Esophagus muscularis mucosa (tissue), 4 donors: Measurements from ENCODE around the gene SERHL2. TPM values are rescaled to one million over a fixed set of nuclear protein-coding genes. Genes with fewer than 3 reads are reported as not detected.
"Not testable (repeated sequence)": the region's sequence is repeated elsewhere in the genome, so short reads cannot be mapped to it uniquely, and the experiment has no call there.

ENCODE experiments used
- DNase-seq: peaks from one replicate; pipeline ENCODE4 v3.0.0-alpha.2; 2017; ENCODE audit errors: extremely low spot score
- H3K27ac ChIP-seq, 4 donors: fragments of 200-600 bp; sonication (generic); replicated peaks in 1 of 4; 1 replicate in 3 of 4; 2 replicates in 1 of 4; pipeline ENCODE4 v1.5.1; 2016 to 2019; ENCODE audit warnings: mild to moderate bottlenecking in 1 of 4
- H3K27me3 ChIP-seq, 4 donors: fragments of 200-600 bp; sonication (generic); one replicate each; pipeline versions ENCODE4 v1.5.1 to v1.6.0; 2016 to 2019
- H3K36me3 ChIP-seq, 4 donors: fragments of 200-600 bp; sonication (generic); one replicate each; pipeline ENCODE4 v1.5.1; 2016 to 2019
- H3K4me1 ChIP-seq, 4 donors: fragments of 200-600 bp; sonication (generic); one replicate each; pipeline ENCODE4 v1.5.1; 2016 to 2019
- H3K4me3 ChIP-seq, 4 donors: fragments of 200-600 bp; sonication (generic); 1 replicate in 2 of 4; 2 replicates in 2 of 4; pipeline ENCODE4 v1.5.1; 2016 to 2019; ENCODE audit warnings: mild to moderate bottlenecking in 4 of 4, moderate library complexity in 1 of 4
- H3K9me3 ChIP-seq, 4 donors: fragments of 200-600 bp; sonication (generic); 1 replicate in 3 of 4; 2 replicates in 1 of 4; pipeline ENCODE4 v1.5.1; 2016 to 2019
- CTCF ChIP-seq, 3 experiments: fragments of 200-600 bp in 2 of 3; fragments of 450-650 bp in 1 of 3; sonication (generic) in 2 of 3; IDR thresholded peaks; one replicate each; pipeline ENCODE4 v1.5.1; 2017 to 2019; ENCODE audit warnings: antibody characterized with exemption in 3 of 3, mild to moderate bottlenecking in 2 of 3, moderate library complexity in 1 of 3
- EP300 ChIP-seq: sonication (generic); formaldehyde crosslinking; IDR thresholded peaks from one replicate; pipeline ENCODE4 v1.6.1; 2017; ENCODE audit warnings: antibody characterized with exemption
- POLR2A ChIP-seq: fragments of 450-650 bp; IDR thresholded peaks from one replicate; pipeline ENCODE4 v1.6.1; 2017; ENCODE audit warnings: antibody characterized with exemption, moderate library complexity, mild to moderate bottlenecking, low read depth
- POLR2AphosphoS5 ChIP-seq, 2 donors: sonication (generic); formaldehyde crosslinking; IDR thresholded peaks; one replicate each; pipeline ENCODE4 v1.6.1; 2017; ENCODE audit warnings: antibody characterized with exemption in 2 of 2
- WGBS: methylation state at CpG from one replicate; pipeline ENCODE4 v1.1.5; 2018; 5-methylcytosine and 5-hydroxymethylcytosine counted together
- intact Hi-C: fragments of 100-400 bp; cut with DNase I; formaldehyde crosslinking; loops from one replicate; pipeline ENCODE4 v1.15.1; 2023
- total RNA-seq, 4 donors: library from RNA; depleted of rRNA; stranded (reverse); fragments of >200 nt; gene quantifications; one replicate each; pipeline versions ENCODE4 v1.1.0 to v1.2.1, GENCODE V29; 2016

SERHL2 gene
- total RNA-seq, 4 donors from 2014 or later = 3.1 to 9.1 (median 5.0) TPM

DNA sequence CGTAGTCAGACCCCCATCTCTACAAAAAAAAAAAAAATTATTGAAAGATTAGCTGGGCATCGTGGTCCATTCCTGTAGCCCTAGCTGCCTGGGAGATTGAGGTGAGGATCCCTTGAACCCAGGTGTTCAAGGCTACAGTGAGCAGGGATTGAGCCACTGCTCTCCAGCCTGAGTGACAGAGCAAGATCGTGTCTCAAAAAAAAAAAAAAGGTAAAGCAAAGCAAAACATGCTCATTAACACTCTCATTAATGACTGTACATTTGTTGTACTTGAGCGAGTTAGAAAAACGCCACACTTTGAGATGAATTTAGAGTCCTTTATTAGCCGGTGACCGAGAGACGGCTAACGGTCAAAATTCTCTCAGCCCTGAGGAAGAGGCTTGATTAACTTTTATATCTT lies 6.2 kb upstream of the SERHL2 start:
- intact Hi-C loops = no loop called here
- TF ChIP-seq EP300 (no peak), POLR2A (no peak), CTCF (IDR thresholded peaks at IDR 0.05) (no peak), POLR2AphosphoS5 (IDR thresholded peaks at IDR 0.05) (no peak)
- no peaks in the 10 kb centered on the region for H3K9me3 ChIP-seq
- H3K27ac ChIP-seq = no peak overlapping the region
- no peak overlapping the region for H3K4me3 ChIP-seq
- WGBS = 70% methylated on average over 9 of the region's 9 CpGs
- peaks cover 0 to 7% (median 0%) of the 10 kb centered on the region in 4 donors for H3K27me3 ChIP-seq
- H3K4me1 ChIP-seq = no peaks in the 10 kb centered on the region
- no peak for DNase-seq
- no peaks in the 10 kb centered on the region for H3K36me3 ChIP-seq

GRCh38 chr22:42548126-42548525 lies 5.6 kb upstream of the SERHL2 start:
- H3K4me3 ChIP-seq, H3K27me3 ChIP-seq: not testable (repeated sequence)

DNA sequence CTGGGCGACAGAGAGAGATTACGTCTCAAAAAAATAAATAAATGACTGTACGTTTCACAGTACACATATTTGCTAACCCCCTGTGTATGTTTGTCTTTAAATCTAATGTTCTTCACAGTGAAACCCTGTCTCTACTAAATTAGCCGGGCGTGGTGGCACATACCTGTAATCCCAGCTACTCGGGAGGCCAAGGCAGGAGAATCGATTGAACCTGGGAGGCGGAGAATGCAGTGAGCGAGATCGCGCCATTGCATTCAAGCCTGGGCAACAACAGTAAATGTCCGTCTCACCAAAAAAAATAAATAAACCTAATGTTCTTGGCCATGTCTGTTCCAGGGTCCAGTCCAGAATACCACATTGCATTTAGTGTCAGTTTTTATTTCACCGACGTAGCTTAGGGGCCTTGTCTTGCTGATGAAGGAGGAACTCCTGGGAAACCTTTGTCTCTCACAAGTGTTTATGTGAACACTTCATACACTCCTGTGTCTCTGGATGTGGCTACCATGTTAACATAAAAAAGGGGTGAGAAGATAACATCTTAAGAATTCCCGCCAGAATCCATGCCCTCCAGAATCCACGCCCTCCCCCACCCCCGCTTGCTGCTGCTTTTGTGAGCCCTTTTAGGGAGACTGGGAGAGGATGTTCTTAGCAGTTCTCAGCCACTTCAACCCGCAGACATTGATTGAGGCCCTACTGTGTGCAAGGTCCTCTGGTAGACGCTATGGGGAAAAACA lies 5.0 kb upstream of the SERHL2 start:
- Histone ChIP-seq H3K36me3 (no peaks in the 10 kb centered on the region), H3K4me1 (peaks cover 0 to 9% (median 8%) of the 10 kb centered on the region in 4 donors), H3K9me3 (no peaks in the 10 kb centered on the region), H3K4me3 (no peak overlapping the region), H3K27me3 (peaks cover 0 to 7% (median 0%) of the 10 kb centered on the region in 4 donors), H3K27ac (no peak overlapping the region)
- WGBS = 79% methylated on average over 19 of the region's 19 CpGs
- TF ChIP-seq POLR2A = no peak
- no peak for TF ChIP-seq EP300
- TF ChIP-seq CTCF (IDR thresholded peaks at IDR 0.05) = no peak
- no peak for TF ChIP-seq POLR2AphosphoS5 (IDR thresholded peaks at IDR 0.05)
- intact Hi-C loops = no loop called here
- no peak for DNase-seq

More at GRCh38 chr22:42548126-42548525, 5.6 kb upstream of the SERHL2 start:
- H3K36me3 ChIP-seq, H3K9me3 ChIP-seq, H3K27ac ChIP-seq, H3K4me1 ChIP-seq, DNase-seq, intact Hi-C loops: not testable (repeated sequence)
- WGBS = 61% methylated on average over 6 of the region's 6 CpGs

DNA sequence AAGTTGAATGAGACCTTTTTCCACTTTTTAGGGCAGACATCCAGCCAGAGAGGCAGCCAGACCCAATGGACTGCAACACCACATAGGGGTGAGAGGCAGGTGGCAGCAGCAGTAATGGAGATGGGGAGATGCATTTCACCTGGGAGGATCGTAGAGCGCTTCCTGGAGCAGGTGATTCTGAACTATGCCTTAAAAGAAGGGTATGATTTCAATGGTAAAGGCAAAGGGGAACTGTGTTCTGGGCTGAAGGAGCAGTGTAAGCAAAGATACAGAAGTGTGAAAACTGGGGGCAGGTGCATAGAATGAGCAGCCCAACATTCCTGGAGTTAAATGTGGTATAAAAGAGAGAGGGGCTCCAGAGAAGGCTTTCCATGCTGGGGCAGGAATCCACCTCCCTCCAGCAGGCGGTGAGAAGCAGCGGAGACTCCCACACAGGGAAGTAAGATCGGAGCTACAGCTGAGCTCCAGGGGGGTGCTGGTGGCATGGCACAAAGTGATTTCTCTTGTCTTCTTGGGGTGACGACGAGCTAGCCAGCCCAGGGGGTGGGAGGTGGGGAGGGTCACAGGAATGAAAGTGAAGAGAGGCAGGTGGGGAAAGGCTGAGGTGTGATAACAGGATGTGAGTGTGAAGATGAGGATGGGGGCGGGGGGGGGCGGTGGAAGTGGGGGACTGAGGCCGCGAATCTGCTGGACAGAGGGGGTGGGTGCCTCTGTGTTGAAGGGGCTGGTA lies 4.3 kb upstream of the SERHL2 start:
- no peak for DNase-seq
- H3K9me3 ChIP-seq = no peaks in the 10 kb centered on the region
- no peak overlapping the region for H3K4me3 ChIP-seq
- peaks cover 5 to 16% (median 15%) of the 10 kb centered on the region in 4 donors for H3K4me1 ChIP-seq
- H3K27ac ChIP-seq = no peak overlapping the region
- no peak for TF ChIP-seq CTCF (IDR thresholded peaks at IDR 0.05)
- no peak for TF ChIP-seq EP300
- no peak for TF ChIP-seq POLR2AphosphoS5 (IDR thresholded peaks at IDR 0.05)
- TF ChIP-seq POLR2A = no peak
- peaks cover 0 to 7% (median 0%) of the 10 kb centered on the region in 4 donors for H3K27me3 ChIP-seq
- intact Hi-C loops = no loop called here
- H3K36me3 ChIP-seq = no peaks in the 10 kb centered on the region
- WGBS = 70% methylated on average over 10 of the region's 11 CpGs

GRCh38 chr22:42552294-42552647 lies 1.5 kb upstream of the SERHL2 start:
- H3K27ac ChIP-seq, intact Hi-C loops, H3K4me3 ChIP-seq, H3K9me3 ChIP-seq, H3K27me3 ChIP-seq, DNase-seq, H3K36me3 ChIP-seq: not testable (repeated sequence)
- TF ChIP-seq CTCF (IDR thresholded peaks at IDR 0.05) = peak in 1 of 3 experiments; percentile 4
- H3K4me1 ChIP-seq = peaks cover 5 to 17% (median 16%) of the 10 kb centered on the region in 4 donors
- 94% methylated on average over 6 of the region's 6 CpGs for WGBS
